ENCODE data around the gene CCNB1IP1.
"Not testable (repeated sequence)": the region's sequence is repeated elsewhere in the genome, so short reads cannot be mapped to it uniquely, and the experiment has no call there.

The CCNB1IP1 gene

GRCh38 chr14:20331053-20331613 lies 1.9 kb downstream of the CCNB1IP1 start:
- no peak for DNase-seq

GRCh38 chr14:20329355-20329754 lies 3.7 kb downstream of the CCNB1IP1 start:
- DNase-seq: no peak

- no peak for DNase-seq
These were observed 4.4 kb downstream of the CCNB1IP1 start for GRCh38 chr14:20328705-20329104.

- no peak for DNase-seq
These were observed 5.8 kb downstream of the CCNB1IP1 start for GRCh38 chr14:20327005-20327869.

GRCh38 chr14:20317720-20318119 lies 15.4 kb downstream of the CCNB1IP1 start:
- no peak for DNase-seq

- no peak for DNase-seq
These were observed 19.1 kb downstream of the CCNB1IP1 start for GRCh38 chr14:20314026-20314425.

- DNase-seq: no peak
These were observed 27.0 kb downstream of the CCNB1IP1 start for GRCh38 chr14:20306079-20306423.

- peak; percentile 87 to 90 for DNase-seq
These were observed 27.6 kb downstream of the CCNB1IP1 start, which contains the start of gene TTC5 for GRCh38 chr14:20305265-20306078. TTC5 (minus strand) TSS chr14:20305951; CDS start chr14:20305937, 14 bp downstream.

- DNase-seq: no peak
These were observed 30.9 kb downstream of the CCNB1IP1 start for GRCh38 chr14:20302042-20302755.

- DNase-seq: no peak
These were observed 38.0 kb downstream of the CCNB1IP1 start for GRCh38 chr14:20295067-20295466.

GRCh38 chr14:20294636-20295035 lies 38.4 kb downstream of the CCNB1IP1 start:
- DNase-seq: no peak

- DNase-seq: not testable (repeated sequence)
These were observed 51.1 kb downstream of the CCNB1IP1 start for GRCh38 chr14:20281998-20282397.

- DNase-seq: not testable (repeated sequence)
These were observed 52.8 kb downstream of the CCNB1IP1 start for GRCh38 chr14:20280265-20280664.

- DNase-seq: no peak
These were observed 54.7 kb downstream of the CCNB1IP1 start for GRCh38 chr14:20278414-20278813.

- no peak for DNase-seq
These were observed 55.7 kb downstream of the CCNB1IP1 start for GRCh38 chr14:20277409-20277808.

GRCh38 chr14:20274062-20274461 lies 59.0 kb downstream of the CCNB1IP1 start:
- DNase-seq: no peak

GRCh38 chr14:20264361-20264760 lies 68.7 kb downstream of the CCNB1IP1 start:
- not testable (repeated sequence) for DNase-seq

GRCh38 chr14:20262642-20263128 lies 70.4 kb downstream of the CCNB1IP1 start:
- DNase-seq: no peak

Data from activated CD4-positive, alpha-beta T cell treated with anti-CD3 and anti-CD28 coated beads, Interleukin-2, amount 50 U/mL, for 4 hours (primary cell).